GM18873 (cell line): ENCODE results near the gene SPDYE17.
"Not testable (repeated sequence)": the region's sequence is repeated elsewhere in the genome, so short reads cannot be mapped to it uniquely, and the experiment has no call there.

Experiments used
- ATAC-seq: cut with Tn5 transposase; IDR thresholded peaks from one replicate; pipeline ENCODE4 v1.9.1; 2021; ENCODE audit warnings: mild to moderate bottlenecking, moderate library complexity, moderate number of reproducible peaks; ENCODE audit not compliant: unreplicated experiment, low FRiP score

SPDYE17 gene

GRCh38 chr7:76999474-77000107 lies 32.6 kb downstream of the SPDYE17 start:
- not testable (repeated sequence) for ATAC-seq

- ATAC-seq = not testable (repeated sequence)
Observed at GRCh38 chr7:76998764-76999450, 33.3 kb downstream of the SPDYE17 start.

- ATAC-seq = no peak
Observed at GRCh38 chr7:76998285-76998589, 33.9 kb downstream of the SPDYE17 start.

GRCh38 chr7:76997381-76998284 lies 34.5 kb downstream of the SPDYE17 start:
- ATAC-seq = no peak

GRCh38 chr7:76996932-76997331 lies 35.2 kb downstream of the SPDYE17 start:
- ATAC-seq = not testable (repeated sequence)

GRCh38 chr7:76994286-76994685 lies 37.9 kb downstream of the SPDYE17 start:
- not testable (repeated sequence) for ATAC-seq

- not testable (repeated sequence) for ATAC-seq
Observed at GRCh38 chr7:76993831-76994230, 38.3 kb downstream of the SPDYE17 start.

- not testable (repeated sequence) for ATAC-seq
Observed at GRCh38 chr7:76992871-76993270, 39.3 kb downstream of the SPDYE17 start.

- not testable (repeated sequence) for ATAC-seq
Observed at GRCh38 chr7:76992204-76992603, 40.0 kb downstream of the SPDYE17 start.

- ATAC-seq = not testable (repeated sequence)
Observed at GRCh38 chr7:76990202-76990601, 42.0 kb downstream of the SPDYE17 start.

- ATAC-seq = not testable (repeated sequence)
Observed at GRCh38 chr7:76985924-76986717, 46.0 kb downstream of the SPDYE17 start.

GRCh38 chr7:76984784-76985136 lies 47.4 kb downstream of the SPDYE17 start:
- peak; percentile 93 for ATAC-seq

GRCh38 chr7:76983937-76984783 lies 48.0 kb downstream of the SPDYE17 start:
- peak; percentile 6 for ATAC-seq

GRCh38 chr7:76983333-76983732 lies 48.8 kb downstream of the SPDYE17 start:
- ATAC-seq = not testable (repeated sequence)

GRCh38 chr7:76982501-76982900 lies 49.7 kb downstream of the SPDYE17 start:
- not testable (repeated sequence) for ATAC-seq

GRCh38 chr7:76981187-76981970 lies 50.8 kb downstream of the SPDYE17 start:
- not testable (repeated sequence) for ATAC-seq

- not testable (repeated sequence) for ATAC-seq
Observed at GRCh38 chr7:76980576-76980975, 51.6 kb downstream of the SPDYE17 start.

GRCh38 chr7:76977761-76978367 lies 54.3 kb downstream of the SPDYE17 start:
- ATAC-seq = not testable (repeated sequence)
